Duodenal mucosa (tissue), 2 donors: ENCODE results near the gene TBC1D16.
A peak's percentile ranks its signal among the peaks of the same experiment; 100 is the strongest.

Source experiments
- H3K27ac ChIP-seq: one replicate; pipeline ENCODE4 v1.7.0; 2013; ENCODE audit warnings: low read depth, low read length
- H3K27me3 ChIP-seq, 2 donors: one replicate each; pipeline ENCODE4 v1.7.0; 2013; ENCODE audit warnings: low read length in 2 of 2, control low read depth in 1 of 2; ENCODE audit not compliant: insufficient read depth in 2 of 2, control insufficient read depth in 1 of 2
- H3K36me3 ChIP-seq, 2 donors: one replicate each; pipeline ENCODE4 v1.7.0; 2013; ENCODE audit warnings: low read length in 2 of 2, control low read depth in 1 of 2; ENCODE audit not compliant: insufficient read depth in 2 of 2, control insufficient read depth in 1 of 2
- H3K4me1 ChIP-seq, 2 donors: one replicate each; pipeline ENCODE4 v1.7.0; 2013; ENCODE audit warnings: low read length in 2 of 2, control low read depth in 1 of 2; ENCODE audit not compliant: insufficient read depth in 2 of 2, control insufficient read depth in 1 of 2
- H3K4me3 ChIP-seq, 2 donors: one replicate each; pipeline ENCODE4 v1.7.0; 2013; ENCODE audit warnings: low read length in 2 of 2, low read depth in 1 of 2
- H3K9ac ChIP-seq, 2 donors: one replicate each; pipeline ENCODE4 v1.7.0; 2013; ENCODE audit warnings: low read length in 2 of 2, low read depth in 1 of 2
- H3K9me3 ChIP-seq, 2 donors: one replicate each; pipeline ENCODE4 v1.7.0; 2013; ENCODE audit warnings: low read length in 2 of 2, control low read depth in 1 of 2; ENCODE audit not compliant: control insufficient read depth in 1 of 2

Gene TBC1D16, protein sequence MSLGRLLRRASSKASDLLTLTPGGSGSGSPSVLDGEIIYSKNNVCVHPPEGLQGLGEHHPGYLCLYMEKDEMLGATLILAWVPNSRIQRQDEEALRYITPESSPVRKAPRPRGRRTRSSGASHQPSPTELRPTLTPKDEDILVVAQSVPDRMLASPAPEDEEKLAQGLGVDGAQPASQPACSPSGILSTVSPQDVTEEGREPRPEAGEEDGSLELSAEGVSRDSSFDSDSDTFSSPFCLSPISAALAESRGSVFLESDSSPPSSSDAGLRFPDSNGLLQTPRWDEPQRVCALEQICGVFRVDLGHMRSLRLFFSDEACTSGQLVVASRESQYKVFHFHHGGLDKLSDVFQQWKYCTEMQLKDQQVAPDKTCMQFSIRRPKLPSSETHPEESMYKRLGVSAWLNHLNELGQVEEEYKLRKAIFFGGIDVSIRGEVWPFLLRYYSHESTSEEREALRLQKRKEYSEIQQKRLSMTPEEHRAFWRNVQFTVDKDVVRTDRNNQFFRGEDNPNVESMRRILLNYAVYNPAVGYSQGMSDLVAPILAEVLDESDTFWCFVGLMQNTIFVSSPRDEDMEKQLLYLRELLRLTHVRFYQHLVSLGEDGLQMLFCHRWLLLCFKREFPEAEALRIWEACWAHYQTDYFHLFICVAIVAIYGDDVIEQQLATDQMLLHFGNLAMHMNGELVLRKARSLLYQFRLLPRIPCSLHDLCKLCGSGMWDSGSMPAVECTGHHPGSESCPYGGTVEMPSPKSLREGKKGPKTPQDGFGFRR

DNA sequence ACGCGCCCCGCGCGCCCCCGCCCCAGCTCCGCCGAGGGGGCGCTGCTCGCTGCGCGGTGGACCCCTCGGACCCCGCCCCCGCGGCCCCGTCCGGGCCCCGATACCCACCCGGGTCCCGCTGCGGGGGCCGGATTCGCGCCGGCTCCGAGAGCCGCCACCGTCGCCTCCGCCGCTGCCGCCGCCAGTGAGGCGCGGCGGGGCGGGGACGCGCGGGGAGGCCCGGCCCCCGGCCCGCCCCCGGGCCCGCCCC, at the start of gene TBC1D16:
Gene TBC1D16, minus strand, starts transcription at position 186 of the 250 bp plus-strand sequence. CDS start 22,325 bp downstream, outside the sequence.
- H3K9me3 ChIP-seq = no peaks in the 10 kb centered on the region
- H3K9ac ChIP-seq = peak within 1 kb of the TSS; percentile 70 to 80
- peak within 1 kb of the TSS; percentile 81 to 86 for H3K4me3 ChIP-seq
- peak within 1 kb of the TSS; percentile 84 for H3K27ac ChIP-seq
- no peaks in the 10 kb centered on the region for H3K36me3 ChIP-seq
- H3K4me1 ChIP-seq = peaks cover 11 to 25% of the 10 kb centered on the region in 2 donors
- H3K27me3 ChIP-seq = no peaks in the 10 kb centered on the region

DNA sequence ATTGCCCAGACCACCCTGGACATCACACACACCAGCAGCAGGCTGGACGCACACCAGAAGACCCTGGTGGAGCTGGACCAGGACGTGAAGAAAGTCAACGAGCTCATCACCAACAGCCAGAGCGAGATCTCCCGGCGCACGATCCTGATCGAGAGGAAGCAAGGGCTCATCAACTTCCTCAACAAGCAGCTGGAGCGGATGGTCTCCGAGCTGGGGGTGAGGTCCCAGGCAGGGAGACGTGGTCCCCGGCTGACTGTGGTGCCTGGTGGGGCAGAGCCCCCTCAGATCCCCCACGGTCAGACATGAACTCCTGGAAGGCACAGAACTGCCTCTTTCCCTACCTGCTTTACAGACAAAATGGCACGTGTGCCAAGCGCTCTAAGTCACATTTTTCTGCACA, 49.1 kb upstream of the TBC1D16 start:
- Histone ChIP-seq H3K4me3 (no peak overlapping the region), H3K9ac (no peak overlapping the region), H3K4me1 (no peaks in the 10 kb centered on the region), H3K27me3 (no peaks in the 10 kb centered on the region), H3K9me3 (no peaks in the 10 kb centered on the region), H3K27ac (no peak overlapping the region), H3K36me3 (no peaks in the 10 kb centered on the region)

DNA sequence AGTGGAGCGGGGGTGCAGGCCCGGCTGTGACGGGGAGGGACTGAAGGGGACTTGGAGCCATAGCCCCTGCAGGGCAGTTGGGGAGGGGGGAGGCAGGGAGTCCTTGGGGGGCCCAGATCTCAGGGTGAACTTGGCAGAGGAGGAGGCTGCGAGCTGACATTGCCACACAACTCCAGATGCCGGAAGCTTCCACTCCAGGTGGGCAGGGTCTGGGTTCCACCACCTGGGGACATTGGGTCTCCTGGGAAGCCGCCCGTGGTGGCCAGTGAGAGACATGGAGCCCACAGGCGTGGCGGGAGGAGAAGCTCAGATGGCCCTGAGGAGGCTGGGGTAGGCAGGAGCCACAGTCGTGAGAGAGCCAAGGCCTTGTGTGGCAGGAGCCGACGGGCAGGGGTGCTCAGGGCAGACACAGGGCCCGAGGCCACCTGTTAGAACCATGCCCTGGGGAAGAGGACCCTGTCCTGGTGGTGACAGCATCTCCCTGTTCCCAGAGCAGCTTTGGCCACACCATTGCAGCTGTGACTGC, 47.5 kb upstream of the TBC1D16 start:
- H3K4me1 ChIP-seq = no peaks in the 10 kb centered on the region
- no peaks in the 10 kb centered on the region for H3K9me3 ChIP-seq
- H3K36me3 ChIP-seq = no peaks in the 10 kb centered on the region
- H3K27ac ChIP-seq = no peak overlapping the region
- no peaks in the 10 kb centered on the region for H3K27me3 ChIP-seq
- no peak overlapping the region for H3K4me3 ChIP-seq
- no peak overlapping the region for H3K9ac ChIP-seq

DNA sequence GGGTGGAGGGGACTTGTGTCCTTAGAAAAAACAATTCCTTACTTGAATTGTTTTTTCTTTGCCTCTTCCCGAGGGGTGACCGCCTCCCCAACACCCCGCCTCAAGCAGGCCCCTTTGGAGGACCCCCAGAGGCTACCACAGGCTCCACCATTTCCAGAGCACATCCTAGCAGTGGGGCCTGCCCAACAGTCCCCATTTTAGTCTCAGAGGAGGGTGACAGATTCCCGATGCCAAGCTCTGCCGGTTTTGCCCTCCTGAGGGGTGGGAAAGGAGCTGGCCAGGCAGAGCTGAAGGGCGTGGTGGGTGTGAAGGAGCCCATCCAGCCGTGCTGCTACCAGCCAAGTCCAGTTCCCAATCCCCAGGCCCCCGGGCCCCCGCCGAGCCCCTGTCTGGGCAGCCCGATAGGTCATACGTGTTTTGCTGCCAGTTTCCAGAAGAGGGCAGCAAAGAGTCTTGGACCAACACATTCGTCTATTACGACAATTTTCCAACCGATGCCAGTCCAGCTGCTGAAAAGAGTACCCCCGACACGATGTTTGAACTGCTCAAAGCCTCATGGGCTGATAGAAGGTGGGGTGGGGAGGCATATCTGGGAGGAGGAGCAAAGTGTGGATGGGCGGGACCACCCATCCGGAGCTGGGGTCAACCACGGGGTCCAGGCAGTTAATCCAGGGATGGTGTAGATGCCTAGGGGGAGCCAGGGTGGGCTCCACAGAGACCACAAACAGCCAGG, 46.9 kb upstream of the TBC1D16 start:
- no peak overlapping the region for H3K27ac ChIP-seq
- no peaks in the 10 kb centered on the region for H3K9me3 ChIP-seq
- H3K36me3 ChIP-seq = no peaks in the 10 kb centered on the region
- no peaks in the 10 kb centered on the region for H3K4me1 ChIP-seq
- no peak overlapping the region for H3K9ac ChIP-seq
- H3K27me3 ChIP-seq = no peaks in the 10 kb centered on the region
- no peak overlapping the region for H3K4me3 ChIP-seq

- no peak overlapping the region for H3K4me3 ChIP-seq
- no peak overlapping the region for H3K9ac ChIP-seq
- H3K36me3 ChIP-seq = no peaks in the 10 kb centered on the region
- no peaks in the 10 kb centered on the region for H3K4me1 ChIP-seq
- H3K27ac ChIP-seq = no peak overlapping the region
- no peaks in the 10 kb centered on the region for H3K27me3 ChIP-seq
- no peaks in the 10 kb centered on the region for H3K9me3 ChIP-seq
These were observed 45.9 kb upstream of the TBC1D16 start for GRCh38 chr17:80081596-80081995.

GRCh38 chr17:80080081-80080480, 44.4 kb upstream of the TBC1D16 start:
- H3K36me3 ChIP-seq = no peaks in the 10 kb centered on the region
- H3K4me1 ChIP-seq = no peaks in the 10 kb centered on the region
- no peak overlapping the region for H3K9ac ChIP-seq
- no peaks in the 10 kb centered on the region for H3K27me3 ChIP-seq
- no peaks in the 10 kb centered on the region for H3K9me3 ChIP-seq
- H3K4me3 ChIP-seq = no peak overlapping the region
- H3K27ac ChIP-seq = no peak overlapping the region

- peaks cover 16 to 22% of the 10 kb centered on the region in 2 donors for H3K4me1 ChIP-seq
- H3K36me3 ChIP-seq = no peaks in the 10 kb centered on the region
- no peak overlapping the region for H3K4me3 ChIP-seq
- no peaks in the 10 kb centered on the region for H3K27me3 ChIP-seq
- H3K27ac ChIP-seq = no peak overlapping the region
- H3K9me3 ChIP-seq = no peaks in the 10 kb centered on the region
- H3K9ac ChIP-seq = no peak overlapping the region
These were observed 36.7 kb upstream of the TBC1D16 start for GRCh38 chr17:80072410-80072809.

GRCh38 chr17:80071116-80071841, 35.6 kb upstream of the TBC1D16 start:
- Histone ChIP-seq H3K9ac (peak overlapping the region; percentile 51 to 68), H3K27me3 (no peaks in the 10 kb centered on the region)

GRCh38 chr17:80070375-80071115, 34.9 kb upstream of the TBC1D16 start:
- H3K27me3 ChIP-seq = no peaks in the 10 kb centered on the region
- H3K36me3 ChIP-seq = no peaks in the 10 kb centered on the region
- H3K4me3 ChIP-seq = peak overlapping the region; percentile 61 to 68
- peak overlapping the region; percentile 68 for H3K27ac ChIP-seq
- no peaks in the 10 kb centered on the region for H3K9me3 ChIP-seq
- H3K9ac ChIP-seq = peak overlapping the region; percentile 51 to 68
- peaks cover 16 to 22% of the 10 kb centered on the region in 2 donors for H3K4me1 ChIP-seq

More at GRCh38 chr17:80071116-80071841, 35.6 kb upstream of the TBC1D16 start:
- Histone ChIP-seq H3K4me1 (peaks cover 16 to 22% of the 10 kb centered on the region in 2 donors), H3K36me3 (no peaks in the 10 kb centered on the region), H3K9me3 (no peaks in the 10 kb centered on the region), H3K4me3 (peak overlapping the region; percentile 61 to 68), H3K27ac (peak overlapping the region; percentile 68)
